Activated T-cell treated with anti-CD3 and anti-CD28 coated beads for 4 hours (primary cell): ENCODE measurements around the gene RPL13A.
"Not testable (repeated sequence)": the region's sequence is repeated elsewhere in the genome, so short reads cannot be mapped to it uniquely, and the experiment has no call there.

Experiments
- DNase-seq: peaks from one replicate; pipeline ENCODE4 v3.0.0-alpha.2; 2020

RPL13A gene

DNA sequence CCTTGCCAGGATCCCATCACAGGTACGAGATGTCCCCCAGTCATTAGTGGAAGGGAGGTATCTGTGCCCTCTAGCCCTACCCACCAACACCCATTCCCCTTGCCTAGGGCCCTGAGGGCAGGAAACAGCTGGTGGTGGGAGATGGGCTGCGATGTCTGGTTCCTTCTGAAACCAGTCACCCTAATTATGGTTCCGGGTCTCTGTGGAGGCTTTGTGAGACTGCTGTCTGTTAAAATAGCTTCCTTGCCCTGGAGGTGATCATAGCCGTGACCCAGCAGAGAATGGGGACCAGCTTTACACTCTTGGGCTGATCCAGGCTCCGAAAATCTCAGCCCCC is 28.9 kb upstream of the RPL13A start:
- no peak for DNase-seq

DNA sequence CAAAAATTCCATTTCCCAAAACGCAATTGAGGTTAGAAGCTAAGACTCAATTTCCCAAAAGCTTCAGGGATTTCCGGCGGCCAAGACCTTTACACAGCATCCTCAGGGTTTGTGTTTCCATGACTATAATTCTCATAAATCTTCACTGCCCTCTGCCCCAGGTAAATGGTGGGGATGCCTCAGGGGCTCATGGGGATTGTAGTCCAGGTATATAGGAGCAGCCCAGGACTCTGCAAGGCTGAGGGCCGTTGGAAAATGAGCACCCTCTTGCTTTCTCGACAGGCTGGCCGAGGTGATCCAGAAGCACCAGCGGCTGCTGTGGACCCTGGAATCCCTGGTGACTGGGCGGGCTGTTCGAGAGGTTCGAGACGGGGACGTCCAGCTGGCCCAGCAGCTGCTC is 28.0 kb upstream of the RPL13A start:
- no peak for DNase-seq

DNA sequence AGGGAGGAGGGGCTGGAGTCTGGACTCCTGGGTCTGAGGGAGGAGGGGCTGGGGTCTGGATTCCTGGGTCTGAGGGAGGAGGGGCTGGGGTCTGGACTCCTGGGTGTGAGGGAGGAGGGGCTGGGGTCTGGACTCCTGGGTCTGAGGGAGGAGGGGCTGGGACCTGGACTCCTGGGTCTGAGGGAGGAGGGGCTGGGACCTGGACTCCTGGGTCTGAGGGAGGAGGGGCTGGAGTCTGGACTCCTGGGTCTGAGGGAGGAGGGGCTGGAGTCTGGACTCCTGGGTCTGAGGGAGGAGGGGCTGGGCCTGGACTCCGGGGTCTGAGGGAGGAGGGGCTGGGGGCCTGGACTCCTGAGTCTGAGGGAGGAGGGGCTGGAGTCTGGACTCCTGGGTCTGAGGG is 26.3 kb upstream of the RPL13A start:
- not testable (repeated sequence) for DNase-seq

DNA sequence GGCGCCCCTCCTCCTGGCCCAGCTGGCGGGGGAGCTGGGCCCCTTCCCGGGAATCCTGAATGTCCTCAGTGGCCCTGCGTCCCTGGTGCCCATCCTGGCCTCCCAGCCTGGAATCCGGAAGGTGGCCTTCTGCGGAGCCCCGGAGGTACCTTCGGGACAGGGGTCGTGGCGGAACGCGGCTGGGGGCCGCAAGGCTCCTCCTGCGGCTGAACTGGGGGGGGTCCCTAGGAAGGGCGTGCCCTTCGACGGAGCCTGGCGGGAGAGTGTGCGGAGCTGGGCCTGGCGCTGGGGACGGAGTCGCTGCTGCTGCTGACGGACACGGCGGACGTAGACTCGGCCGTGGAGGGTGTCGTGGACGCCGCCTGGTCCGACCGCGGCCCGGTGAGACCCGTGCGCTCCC is 25.8 kb upstream of the RPL13A start:
- no peak for DNase-seq

DNA sequence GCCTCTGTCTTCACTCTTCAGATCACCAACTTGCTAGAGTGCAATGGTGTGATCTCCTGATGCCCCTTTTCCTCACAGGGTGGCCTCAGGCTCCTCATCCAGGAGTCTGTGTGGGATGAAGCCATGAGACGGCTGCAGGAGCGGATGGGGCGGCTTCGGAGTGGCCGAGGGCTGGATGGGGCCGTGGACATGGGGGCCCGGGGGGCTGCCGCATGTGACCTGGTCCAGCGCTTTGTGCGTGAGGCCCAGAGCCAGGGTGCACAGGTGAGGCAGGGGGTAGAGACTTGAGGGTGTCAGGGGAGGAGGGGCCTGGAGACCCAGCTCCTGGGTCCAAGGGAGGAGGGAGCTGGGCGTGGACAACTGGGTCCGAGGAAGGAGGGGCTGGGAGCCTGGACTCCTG is 24.9 kb upstream of the RPL13A start:
- no peak for DNase-seq

DNA sequence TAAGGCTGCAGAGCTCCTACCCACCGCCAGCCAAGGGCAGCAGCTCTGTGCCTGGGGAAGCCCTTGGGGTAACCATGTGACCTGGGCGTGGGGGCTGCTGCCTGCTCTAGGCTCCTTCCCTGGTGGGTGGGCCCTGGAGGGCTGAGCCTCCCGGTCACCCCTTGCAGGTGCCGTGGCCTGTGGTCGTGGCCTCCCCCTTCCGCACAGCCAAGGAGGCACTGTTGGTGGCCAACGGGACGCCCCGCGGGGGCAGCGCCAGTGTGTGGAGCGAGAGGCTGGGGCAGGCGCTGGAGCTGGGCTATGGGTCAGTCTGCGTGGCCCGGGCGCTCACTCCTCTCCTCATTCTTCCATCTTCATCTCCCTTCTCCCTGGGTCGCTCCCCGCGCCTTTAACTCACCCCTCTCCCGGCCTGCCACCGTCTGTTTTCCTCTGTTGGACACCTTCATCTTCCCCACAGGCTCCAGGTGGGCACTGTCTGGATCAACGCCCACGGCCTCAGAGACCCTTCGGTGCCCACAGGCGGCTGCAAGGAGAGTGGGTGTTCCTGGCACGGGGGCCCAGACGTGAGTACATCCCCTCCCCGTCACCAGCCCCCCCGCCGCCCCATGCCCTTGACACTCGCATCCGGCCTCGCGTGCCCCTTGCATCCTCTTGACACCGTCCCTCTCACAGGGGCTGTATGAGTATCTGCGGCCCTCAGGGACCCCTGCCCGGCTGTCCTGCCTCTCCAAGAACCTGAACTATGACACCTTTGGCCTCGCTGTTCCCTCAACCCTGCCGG is 23.3 kb upstream of the RPL13A start:
- no peak for DNase-seq

DNA sequence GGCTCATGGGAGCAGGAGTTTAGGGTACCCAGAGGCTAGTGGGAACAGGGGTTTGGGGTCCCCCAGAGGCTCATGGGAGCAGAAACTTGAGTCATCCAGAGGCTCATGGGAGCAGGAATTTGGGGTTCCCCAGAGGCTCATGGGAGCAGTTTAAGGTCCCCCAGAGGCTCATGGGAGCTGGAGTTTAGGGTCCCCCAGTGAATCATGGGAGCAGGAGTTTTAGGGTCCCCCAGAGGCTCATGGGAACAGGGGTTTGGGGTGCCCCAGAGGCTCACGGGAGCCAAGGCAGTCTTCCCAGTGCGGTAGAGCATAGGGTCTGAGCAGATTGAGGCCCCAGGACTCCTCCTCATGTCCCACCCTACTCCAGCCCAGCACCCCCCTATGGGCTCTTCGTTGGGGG is 22.0 kb upstream of the RPL13A start:
- no peak for DNase-seq

DNA sequence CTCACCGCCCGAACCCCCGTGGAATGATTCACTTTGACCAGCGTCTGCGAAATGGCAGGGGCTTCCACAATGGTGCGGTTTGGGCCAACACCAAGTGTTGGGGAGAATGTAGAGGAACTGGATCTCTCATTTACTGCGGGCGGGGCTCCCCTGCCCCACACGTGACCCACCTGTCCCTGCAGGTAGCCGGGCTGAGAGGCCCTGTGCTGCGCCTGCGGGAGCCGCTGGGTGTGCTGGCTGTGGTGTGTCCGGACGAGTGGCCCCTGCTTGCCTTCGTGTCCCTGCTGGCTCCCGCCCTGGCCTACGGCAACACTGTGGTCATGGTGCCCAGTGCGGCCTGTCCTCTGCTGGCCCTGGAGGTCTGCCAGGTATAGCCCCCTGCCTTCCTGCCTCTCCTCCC is 19.2 kb upstream of the RPL13A start:
- no peak for DNase-seq

DNA sequence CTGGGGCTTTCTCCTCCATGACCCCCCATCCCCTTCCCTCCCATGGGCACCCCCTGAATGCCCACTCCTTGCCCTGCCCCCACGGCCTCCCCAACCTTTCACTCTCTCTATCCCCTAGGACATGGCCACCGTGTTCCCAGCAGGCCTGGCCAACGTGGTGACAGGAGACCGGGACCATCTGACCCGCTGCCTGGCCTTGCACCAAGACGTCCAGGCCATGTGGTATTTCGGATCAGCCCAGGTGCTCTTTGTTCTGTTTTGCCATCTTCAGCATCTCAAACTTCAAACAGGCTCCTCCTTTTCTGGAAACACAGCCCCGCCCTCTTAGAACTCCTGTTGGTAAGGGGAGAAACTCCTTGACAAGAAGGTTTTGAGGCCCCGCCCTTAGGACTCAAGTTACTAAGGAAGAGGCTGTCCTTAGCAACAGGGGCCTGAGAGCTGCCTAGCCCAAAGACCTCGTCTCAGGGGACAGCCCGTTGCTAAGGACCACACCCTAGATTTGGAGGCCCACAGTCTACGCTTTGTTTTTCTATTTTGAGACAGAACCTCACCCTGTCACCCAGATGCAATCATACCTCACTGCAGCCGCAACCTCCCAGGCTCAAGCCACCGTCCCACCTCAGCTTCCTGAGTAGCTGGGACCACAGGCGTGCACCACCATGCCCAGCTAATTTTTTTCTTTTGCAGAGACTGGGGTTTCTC is 18.5 kb upstream of the RPL13A start:
- DNase-seq = peak; percentile 50

DNA sequence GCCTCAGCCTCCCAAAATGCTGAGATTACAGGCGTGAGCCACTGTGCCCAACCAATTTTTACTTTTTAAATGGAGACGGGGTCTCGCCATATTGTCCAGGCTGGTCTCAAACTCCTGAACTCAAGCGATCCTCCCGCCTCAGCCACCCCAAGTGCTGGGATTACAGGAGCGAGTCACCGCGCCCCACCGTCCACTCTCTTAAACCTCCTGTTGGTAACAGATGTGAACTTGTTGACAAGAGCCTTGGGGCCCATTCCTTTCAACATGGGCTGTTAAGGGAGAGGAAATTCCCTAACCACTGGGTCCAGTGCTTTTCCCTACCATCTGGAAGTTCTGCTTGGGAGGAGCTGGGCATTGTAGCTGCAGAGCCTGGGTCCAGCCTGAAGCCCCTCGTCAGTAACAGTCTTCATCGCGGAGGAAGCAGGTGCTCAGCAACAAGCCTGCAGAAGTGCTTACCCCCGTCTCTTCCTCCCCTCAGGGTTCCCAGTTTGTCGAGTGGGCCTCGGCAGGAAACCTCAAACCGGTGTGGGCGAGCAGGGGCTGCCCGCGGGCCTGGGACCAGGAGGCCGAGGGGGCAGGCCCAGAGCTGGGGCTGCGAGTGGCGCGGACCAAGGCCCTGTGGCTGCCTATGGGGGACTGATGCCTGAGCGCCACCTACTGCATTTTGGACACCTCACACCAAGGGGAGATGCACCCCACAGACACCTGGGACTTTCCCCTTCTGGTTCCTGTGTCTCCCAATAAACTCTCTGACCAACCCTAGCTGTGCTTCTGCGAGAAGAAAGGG is 17.4 kb upstream of the RPL13A start:
- DNase-seq = peak; percentile 54

DNA sequence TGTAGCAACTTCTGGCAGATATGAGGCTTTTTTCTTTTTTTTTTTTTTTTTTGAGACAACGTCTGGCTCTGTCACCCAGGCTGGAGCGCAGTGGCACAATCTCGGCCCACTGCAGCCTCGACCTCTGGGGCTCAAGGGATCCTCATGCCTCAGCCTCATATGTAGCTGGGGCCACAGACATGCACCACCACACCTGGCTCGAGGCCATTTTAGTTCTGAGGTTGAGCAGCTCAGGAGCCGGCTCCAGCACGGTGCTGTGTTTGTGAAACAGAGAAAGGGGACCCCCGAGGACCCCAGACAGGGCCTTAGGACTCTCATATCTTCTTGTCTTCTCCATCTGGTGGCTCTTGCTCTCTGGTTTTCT is 16.8 kb upstream of the RPL13A start:
- DNase-seq = no peak

DNA sequence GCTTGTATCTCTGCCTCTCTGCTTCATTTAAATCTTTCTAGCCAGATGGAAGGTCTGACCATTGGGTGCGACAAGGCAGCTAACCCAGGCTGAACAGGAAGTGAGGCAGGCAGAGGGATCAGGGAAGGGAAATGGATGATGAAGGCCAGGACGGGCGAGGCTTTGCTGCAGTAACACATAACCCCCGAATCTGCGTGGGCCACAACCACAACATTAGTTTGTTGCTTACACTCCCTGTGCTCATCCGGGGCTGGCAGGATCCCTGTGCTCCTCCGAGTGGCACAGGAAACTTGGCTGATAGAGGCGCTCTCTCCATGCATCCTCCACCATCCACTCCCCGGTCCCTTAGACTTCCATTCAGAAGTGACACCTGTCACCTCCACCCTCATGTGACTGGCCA is 14.5 kb upstream of the RPL13A start:
- DNase-seq = no peak

DNA sequence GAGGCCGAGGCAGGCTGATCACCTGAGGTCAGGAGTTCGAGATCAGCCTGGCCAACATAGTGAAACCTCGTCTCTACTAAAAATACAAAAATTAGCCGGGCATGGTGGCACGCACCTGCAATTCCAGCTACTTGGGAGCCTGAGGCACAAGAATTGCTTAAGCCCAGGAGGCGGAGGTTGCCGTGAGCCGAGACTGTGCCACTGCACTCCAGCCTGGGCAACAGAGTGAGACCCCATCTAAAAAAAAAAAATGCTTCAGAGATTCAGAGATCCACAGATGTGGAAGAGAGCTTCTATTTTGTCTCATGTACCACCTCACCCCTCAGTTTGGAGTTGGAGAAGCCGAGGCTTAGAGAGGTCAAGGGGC is 13.9 kb upstream of the RPL13A start:
- DNase-seq = not testable (repeated sequence)

DNA sequence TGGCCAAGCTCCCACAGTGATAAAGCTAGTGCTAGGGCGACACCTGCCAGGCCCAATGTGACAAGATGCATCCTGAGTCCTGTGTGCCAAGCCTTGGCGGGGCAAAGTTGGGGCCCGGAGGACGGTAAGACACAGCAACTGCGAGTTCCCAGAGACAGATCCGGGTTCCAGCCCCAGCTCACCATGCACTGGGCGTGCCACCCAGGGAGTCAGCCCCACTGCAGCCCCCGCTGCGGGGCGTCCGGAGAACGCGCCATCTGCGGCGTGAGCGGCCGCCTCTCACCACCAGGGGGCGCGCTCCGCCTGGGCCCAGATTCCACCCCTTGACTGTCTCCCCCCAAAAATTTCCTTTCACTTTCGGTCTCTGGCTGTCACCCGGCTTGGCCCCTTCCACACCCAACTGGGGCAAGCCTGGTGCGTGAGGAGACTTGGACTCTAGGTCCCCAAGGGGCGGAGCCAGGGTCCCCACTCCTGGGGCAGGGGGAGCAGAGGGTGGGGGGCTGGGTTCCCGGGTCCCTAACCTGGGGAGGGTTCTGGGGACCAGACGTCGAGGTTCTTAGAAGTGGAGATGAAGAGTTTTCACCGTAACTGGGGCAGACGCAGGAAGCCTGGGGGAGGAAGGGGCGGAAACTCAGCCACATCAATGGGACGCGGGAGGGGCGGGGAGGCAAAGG is 13.4 kb upstream of the RPL13A start, which contains the start of gene FLT3LG:
Gene FLT3LG (plus strand): TSS at position 348 of the 674 bp plus-strand sequence. CDS start 425 bp downstream, outside the sequence.
- peak; percentile 81 for DNase-seq

DNA sequence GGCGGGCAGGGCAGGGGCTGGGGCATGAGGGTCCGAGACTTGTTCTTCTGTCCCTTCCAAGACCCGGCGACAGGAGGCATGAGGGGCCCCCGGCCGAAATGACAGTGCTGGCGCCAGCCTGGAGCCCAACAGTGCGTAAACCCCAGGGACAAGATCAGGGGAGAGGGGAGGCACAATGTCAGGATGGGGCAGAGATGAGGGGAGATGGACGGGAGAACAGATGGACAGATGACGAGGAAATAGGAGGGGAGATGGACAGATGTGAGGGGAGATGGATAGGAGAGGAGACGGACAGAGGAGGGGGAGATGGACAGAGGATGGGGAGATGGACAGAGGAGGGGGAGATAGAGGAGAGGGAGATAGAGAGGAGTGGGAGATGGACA is 12.9 kb upstream of the RPL13A start:
- DNase-seq = no peak

DNA sequence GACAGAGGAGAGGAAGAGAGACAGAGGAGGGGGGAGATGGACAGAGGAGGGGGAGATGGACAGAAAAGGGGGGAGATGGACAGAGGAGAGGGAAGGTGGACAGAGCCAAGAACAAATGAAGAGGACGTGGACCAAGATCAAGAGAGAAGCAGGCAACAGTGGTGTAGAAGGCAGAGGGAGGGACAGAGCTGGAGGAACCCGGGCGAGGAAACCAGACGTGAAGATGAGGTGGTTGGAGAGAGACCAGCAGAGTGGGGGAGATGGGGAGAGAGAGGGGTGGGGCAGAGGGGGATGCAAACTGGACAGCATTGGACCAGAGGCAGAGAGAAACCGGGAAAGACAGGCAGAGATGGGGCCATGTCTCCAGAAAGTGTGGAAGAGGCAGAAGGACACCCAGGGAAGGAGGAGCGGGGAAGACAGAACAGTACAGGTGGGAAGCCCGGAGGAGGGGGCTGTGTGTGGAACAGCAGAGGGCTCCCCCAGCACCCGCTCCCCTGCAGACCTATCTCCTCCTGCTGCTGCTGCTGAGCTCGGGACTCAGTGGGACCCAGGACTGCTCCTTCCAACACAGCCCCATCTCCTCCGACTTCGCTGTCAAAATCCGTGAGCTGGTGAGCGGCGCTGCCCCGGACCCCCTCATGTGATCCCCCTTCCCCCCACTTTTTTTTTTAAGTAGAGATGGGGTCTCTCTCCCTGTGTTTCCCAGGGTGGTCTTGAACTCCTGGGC is 12.1 kb upstream of the RPL13A start:
- no peak for DNase-seq

DNA sequence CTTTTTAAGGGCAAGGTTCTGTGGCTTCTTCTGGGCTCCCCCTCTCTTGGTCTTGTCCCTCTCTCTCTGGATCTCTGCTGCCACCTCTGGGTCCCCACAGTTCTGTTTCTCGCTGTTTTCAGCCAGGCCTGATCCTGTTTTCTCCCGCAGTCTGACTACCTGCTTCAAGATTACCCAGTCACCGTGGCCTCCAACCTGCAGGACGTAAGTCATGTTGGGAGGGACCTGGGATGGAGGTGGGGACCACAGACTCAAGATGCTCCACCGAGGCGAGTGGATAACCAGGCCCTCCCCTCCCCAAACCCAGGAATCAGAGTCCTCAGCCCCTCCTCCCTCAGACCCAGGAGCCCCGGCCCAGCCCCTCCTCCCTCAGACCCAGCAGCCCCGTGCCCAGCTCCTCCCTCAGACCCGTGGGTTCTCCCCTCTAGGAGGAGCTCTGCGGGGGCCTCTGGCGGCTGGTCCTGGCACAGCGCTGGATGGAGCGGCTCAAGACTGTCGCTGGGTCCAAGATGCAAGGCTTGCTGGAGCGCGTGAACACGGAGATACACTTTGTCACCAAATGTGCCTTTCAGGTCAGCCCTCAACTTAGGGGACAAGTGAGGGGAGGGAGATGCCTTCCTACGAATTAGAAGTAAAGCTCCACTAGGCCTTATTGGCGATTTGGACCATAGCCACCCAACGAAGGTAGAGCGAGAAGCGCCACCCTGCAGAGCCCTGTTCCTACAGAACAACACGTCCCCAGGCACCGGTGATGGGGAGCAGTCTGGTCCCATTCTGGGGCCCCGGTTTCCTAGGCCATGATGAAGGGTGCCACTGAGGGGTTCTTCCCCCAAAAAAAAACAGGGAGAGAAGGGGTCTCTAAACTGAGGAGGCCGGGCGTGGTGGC is 11.2 kb upstream of the RPL13A start:
- DNase-seq = no peak

DNA sequence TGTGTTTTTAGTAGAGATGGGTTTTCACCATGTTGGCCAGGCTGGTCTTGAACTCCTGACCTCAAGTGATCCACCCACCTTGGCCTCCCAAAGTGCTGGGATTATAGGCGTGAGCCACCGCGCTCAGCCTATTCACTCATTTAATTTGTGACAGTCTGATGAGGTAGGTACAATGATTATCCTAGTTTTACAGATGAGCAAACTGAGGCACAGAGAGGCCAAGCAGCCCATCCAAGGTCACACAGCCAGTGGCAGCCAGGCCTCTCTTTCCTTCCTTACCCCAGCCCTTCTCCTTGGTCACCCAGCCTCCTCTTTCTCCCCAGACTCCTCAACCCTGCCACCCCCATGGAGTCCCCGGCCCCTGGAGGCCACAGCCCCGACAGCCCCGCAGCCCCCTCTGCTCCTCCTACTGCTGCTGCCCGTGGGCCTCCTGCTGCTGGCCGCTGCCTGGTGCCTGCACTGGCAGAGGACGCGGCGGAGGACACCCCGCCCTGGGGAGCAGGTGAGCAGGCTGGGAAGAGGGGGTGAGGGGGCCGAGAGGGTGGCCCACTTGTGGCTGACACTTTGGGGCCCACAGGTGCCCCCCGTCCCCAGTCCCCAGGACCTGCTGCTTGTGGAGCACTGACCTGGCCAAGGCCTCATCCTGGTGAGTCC is 7.3 kb upstream of the RPL13A start:
- DNase-seq = no peak

DNA sequence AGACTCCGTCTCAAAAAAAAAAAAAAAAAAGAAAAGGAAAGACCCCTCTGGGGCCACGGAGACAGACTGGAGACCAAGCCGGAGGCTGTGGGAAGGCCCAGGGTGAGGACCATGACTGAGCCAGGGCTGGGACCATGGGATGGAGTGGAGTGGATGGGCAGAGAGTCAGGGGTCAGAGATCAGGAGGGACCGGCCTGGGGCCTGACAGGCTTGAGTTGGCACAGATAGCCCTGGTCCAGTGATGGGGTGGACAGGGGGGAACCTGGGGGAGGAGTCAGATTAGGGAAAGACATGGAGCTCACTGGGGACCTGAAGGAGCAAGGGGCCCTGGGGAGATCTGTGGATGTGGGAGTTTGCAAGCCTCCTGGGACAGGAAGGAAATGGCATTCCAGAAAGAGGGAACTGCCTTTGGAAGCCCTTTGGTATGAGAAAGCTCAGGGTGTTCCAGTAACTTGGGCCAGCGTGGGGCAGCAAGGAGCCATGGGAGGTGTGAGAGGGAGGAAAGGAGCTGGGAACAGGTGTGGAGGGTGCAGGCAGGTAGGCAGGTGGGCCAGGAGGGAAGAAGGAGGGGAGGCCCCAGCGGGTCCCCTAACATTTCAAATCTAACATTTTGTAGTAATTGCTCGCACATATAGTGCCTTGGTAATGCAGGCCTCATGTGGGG is 6.3 kb upstream of the RPL13A start:
- DNase-seq = no peak

DNA sequence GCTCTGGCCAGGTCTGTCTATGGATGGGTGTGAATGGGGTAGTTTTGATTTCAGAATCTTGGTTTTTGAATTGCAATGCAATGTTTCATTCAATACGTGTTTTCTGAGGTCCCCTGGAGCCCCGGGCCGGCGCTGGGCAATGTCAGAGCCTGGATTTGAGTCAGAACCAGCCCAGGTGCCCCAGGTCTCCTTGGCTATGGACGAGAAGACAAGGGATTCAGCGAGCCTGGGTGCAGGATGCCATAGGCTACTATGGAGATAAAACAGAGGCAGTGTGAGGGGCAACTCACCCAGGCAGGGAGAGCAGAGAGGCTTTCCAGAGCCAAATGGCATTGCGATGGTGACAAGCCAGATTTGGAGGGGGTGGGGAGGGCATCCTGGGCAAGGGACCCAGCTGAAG is 1.2 kb upstream of the RPL13A start:
- DNase-seq = no peak
